Subcutaneous abdominal adipose tissue (tissue), 5 donors: ENCODE measurements around the gene FCER1G.

Source experiments
- H3K27ac ChIP-seq: one replicate; pipeline ENCODE4 v1.7.0; 2013; ENCODE audit warnings: low read depth, mild to moderate bottlenecking, inconsistent platforms, low read length, moderate library complexity
- H3K27me3 ChIP-seq, 5 donors: one replicate each; pipeline ENCODE4 v1.7.0; 2013; ENCODE audit warnings: low read length in 5 of 5, inconsistent platforms in 1 of 5; ENCODE audit not compliant: control insufficient read depth in 5 of 5, insufficient read depth in 4 of 5
- H3K36me3 ChIP-seq, 5 donors: one replicate each; pipeline ENCODE4 v1.7.0; 2013; ENCODE audit warnings: low read length in 5 of 5; ENCODE audit not compliant: control insufficient read depth in 5 of 5, insufficient read depth in 5 of 5
- H3K4me1 ChIP-seq, 5 donors: one replicate each; pipeline ENCODE4 v1.7.0; 2013; ENCODE audit warnings: low read length in 5 of 5, mild to moderate bottlenecking in 3 of 5, moderate library complexity in 1 of 5; ENCODE audit not compliant: control insufficient read depth in 5 of 5, insufficient read depth in 5 of 5
- H3K4me3 ChIP-seq, 5 donors: one replicate each; pipeline ENCODE4 v1.7.0; 2013; ENCODE audit warnings: low read length in 5 of 5, low read depth in 1 of 5
- H3K9ac ChIP-seq, 5 donors: one replicate each; pipeline ENCODE4 v1.7.0; 2013; ENCODE audit warnings: low read length in 5 of 5, mild to moderate bottlenecking in 4 of 5, moderate library complexity in 3 of 5
- H3K9me3 ChIP-seq, 5 donors: one replicate each; pipeline ENCODE4 v1.7.0; 2013; ENCODE audit warnings: low read length in 5 of 5; ENCODE audit not compliant: control insufficient read depth in 5 of 5
- donor health status: healthy.
- donor health status: healthy.
- donor health status: healthy.
- donor health status: healthy.
- donor health status: healthy.

The FCER1G gene

DNA sequence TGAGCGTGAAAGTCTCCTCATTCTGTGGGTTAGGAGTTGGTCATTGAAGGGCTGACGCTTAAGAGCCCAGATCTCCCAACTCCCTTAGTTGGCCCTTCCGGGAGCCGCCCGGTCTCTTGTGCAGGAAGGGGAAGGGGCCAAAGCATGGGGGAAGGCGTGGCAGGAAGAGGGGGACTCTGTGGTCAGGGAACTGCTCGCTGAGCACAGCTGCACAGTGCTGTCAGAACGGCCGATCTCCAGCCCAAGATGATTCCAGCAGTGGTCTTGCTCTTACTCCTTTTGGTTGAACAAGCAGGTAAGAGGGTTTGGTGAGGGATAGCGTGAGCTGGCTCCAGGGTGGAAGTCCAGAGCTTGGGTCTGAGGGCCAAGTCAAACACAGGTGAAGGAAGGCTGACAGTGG, at the start of gene FCER1G:
Gene FCER1G, plus strand, starts transcription at position 220 of the 400 bp plus-strand sequence. Its CDS starts 27 bp downstream, at position 247.
- Histone ChIP-seq H3K4me3 (peak within 1 kb of the TSS; percentile 47 to 73 (median 52)), H3K36me3 (peaks cover 15 to 50% (median 42%) of the 10 kb centered on the region in 5 donors), H3K9ac (peak within 1 kb of the TSS in 4 of 5 donors; percentile 21 to 73 (median 66)), H3K9me3 (peaks cover 0 to 2% (median 0%) of the 10 kb centered on the region in 5 donors), H3K4me1 (peaks cover 10 to 33% (median 13%) of the 10 kb centered on the region in 5 donors), H3K27me3 (no peaks in the 10 kb centered on the region), H3K27ac (peak within 1 kb of the TSS; percentile 95)

DNA sequence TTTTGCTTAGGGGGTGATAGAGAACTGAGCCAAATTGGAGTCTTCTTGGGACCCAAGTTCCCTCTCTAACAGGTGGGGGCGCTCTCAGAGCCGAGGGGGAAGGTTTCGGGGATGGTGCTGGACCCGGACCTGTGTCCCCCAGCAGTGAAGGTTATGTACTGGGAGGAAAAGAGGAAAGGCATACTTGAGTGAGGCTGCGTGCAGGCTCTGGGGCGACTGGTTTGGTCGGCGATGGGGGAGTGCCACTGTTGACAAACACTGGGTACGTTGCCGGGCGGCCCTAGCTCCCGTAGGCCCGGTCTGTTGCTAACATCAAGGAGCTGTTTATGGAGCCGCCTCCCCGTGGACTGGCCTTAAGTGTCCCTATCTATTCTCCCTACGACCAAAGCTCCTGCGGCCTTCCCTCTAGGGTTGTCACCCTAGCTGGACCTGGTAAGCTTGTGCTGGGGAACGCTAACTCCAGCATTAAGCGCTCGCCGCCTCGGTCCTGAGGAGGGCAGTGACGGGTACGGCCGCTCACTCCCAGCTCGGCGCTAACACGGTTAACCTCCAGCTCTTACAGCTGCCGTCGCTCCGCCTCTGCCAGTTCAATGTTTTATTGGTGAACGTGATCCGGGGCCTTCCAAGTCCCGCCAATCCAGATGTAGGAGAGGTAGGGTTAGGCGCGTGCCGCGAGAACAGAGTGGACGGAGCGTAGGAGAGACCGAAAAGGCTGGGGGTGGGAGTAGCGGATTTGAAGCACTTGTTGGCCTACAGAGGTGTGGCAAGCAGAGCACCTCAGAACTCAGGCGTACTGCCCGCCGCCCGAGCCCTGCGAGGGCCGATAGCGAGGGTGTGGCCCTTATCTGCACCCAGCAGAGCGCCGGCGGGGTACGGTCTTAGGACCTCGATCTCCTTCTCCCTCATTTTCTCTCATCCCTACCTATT, 49.1 kb upstream of the FCER1G start, which contains the start of gene PPOX:
Gene PPOX, plus strand, starts transcription at position 685 of the 927 bp plus-strand sequence. CDS start 422 bp downstream, outside the sequence.
- H3K27ac ChIP-seq, result peak within 1 kb of the TSS; percentile 85
- peak within 1 kb of the TSS; percentile 84 to 96 (median 93) for H3K4me3 ChIP-seq
- H3K27me3 ChIP-seq, result no peaks in the 10 kb centered on the region
- peaks cover 5 to 41% (median 23%) of the 10 kb centered on the region in 5 donors for H3K4me1 ChIP-seq
- peaks cover 0 to 67% (median 48%) of the 10 kb centered on the region in 5 donors for H3K36me3 ChIP-seq
- peak within 1 kb of the TSS; percentile 71 to 91 (median 85) for H3K9ac ChIP-seq
- no peaks in the 10 kb centered on the region for H3K9me3 ChIP-seq

DNA sequence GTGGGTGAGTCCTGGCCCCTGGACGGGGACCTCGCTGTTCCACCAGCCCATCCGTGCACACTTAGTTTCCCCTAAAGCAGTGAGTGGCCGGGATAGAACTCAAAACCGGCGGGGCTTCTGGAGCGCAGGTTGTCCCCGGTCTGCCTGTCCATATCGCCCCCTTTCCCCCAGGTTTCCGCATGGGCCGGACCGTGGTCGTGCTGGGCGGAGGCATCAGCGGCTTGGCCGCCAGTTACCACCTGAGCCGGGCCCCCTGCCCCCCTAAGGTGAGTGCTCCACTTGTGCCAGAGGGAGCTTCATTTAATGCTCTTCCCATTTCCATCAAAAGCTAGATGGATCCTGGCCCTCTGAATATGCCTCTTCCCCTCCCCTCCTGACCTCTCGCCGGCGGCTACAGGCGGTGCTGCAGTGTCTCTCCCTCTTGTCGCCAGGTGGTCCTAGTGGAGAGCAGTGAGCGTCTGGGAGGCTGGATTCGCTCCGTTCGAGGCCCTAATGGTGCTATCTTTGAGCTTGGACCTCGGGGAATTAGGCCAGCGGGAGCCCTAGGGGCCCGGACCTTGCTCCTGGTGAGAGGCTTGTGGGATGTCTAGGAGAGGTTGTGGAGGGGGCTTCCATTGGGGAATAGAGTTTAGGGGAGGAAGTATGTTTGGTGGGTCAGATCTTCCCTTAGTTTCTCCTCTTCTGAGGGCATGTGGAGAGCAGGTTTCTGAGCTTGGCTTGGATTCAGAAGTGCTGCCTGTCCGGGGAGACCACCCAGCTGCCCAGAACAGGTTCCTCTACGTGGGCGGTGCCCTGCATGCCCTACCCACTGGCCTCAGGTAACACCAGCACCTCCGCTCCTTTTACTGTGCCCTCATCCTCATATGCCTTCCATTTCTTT, 48.2 kb upstream of the FCER1G start:
- peaks cover 0 to 70% (median 52%) of the 10 kb centered on the region in 5 donors for H3K36me3 ChIP-seq

DNA sequence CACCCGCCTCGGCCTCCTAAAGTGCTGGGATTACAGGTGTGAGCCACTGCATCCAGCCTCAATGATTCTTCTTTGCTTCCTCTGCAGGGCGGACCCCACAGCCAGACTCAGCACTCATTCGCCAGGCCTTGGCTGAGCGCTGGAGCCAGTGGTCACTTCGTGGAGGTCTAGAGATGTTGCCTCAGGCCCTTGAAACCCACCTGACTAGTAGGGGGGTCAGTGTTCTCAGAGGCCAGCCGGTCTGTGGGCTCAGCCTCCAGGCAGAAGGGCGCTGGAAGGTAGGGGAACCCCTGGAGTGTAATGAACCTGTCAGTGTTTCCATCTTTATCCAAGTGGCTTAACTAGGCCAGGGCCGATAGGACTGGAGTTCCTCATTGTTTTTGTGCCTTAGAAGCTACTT, 46.2 kb upstream of the FCER1G start:
- no peaks in the 10 kb centered on the region for H3K9me3 ChIP-seq
- no peaks in the 10 kb centered on the region for H3K27me3 ChIP-seq
- peaks cover 10 to 57% (median 42%) of the 10 kb centered on the region in 5 donors for H3K4me1 ChIP-seq
- H3K36me3 ChIP-seq, result peaks cover 0 to 70% (median 50%) of the 10 kb centered on the region in 5 donors
- H3K27ac ChIP-seq, result no peak overlapping the region
- H3K9ac ChIP-seq, result peak overlapping the region in 1 of 5 donors; percentile 9
- no peak overlapping the region for H3K4me3 ChIP-seq

More for the DNA sequence above, 48.2 kb upstream of the FCER1G start:
- Histone ChIP-seq H3K4me1 (peaks cover 3 to 40% (median 23%) of the 10 kb centered on the region in 5 donors), H3K27ac (peak overlapping the region; percentile 85), H3K4me3 (peak overlapping the region; percentile 84 to 96 (median 93)), H3K9me3 (no peaks in the 10 kb centered on the region), H3K27me3 (no peaks in the 10 kb centered on the region), H3K9ac (peak overlapping the region; percentile 71 to 91 (median 85))

DNA sequence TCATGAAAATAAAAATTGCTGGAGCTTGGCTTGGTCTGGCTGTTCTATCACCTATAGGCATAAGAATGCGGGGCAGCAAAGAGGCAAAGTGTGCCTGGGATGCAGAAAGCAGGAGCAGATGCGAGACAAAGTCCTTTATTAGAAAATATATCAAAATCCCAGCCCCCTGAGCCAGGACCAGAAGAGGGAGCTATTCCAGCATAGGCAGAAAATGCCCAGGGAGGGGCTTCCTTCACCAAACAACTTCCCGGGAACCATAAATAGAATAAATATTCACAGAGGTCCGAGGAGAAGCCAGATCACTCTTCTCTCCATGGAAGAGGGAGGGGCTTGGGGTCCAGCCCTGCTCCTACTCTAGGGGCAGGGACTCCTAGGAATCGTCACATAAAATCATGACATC, 43.9 kb upstream of the FCER1G start:
- H3K27ac ChIP-seq, result no peak overlapping the region

DNA sequence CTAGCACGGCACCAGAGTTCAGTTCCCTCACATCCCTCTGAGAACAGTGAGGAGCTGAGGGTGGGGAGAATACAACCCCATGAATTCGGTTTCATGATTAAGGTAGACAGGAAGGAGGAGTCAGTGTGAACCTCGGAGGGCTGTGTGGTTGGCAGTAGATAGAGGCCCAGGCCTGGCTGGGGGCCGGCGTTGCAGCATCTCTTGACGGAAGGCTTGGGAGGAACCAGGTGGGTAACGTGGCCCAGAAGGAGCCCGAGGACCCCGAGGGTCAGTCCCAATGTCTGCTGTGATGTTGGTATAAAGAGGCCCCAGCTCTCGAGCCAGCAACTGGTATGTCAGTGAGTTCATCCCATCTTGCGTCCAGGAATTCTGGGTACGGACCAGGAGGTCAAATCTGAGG, 43.4 kb upstream of the FCER1G start:
- H3K4me3 ChIP-seq, result no peak overlapping the region
- H3K9me3 ChIP-seq, result no peaks in the 10 kb centered on the region
- peak overlapping the region; percentile 85 for H3K27ac ChIP-seq
- H3K27me3 ChIP-seq, result no peaks in the 10 kb centered on the region
- H3K9ac ChIP-seq, result peak overlapping the region in 1 of 5 donors; percentile 39
- peaks cover 13 to 52% (median 37%) of the 10 kb centered on the region in 5 donors for H3K4me1 ChIP-seq
- peaks cover 5 to 77% (median 60%) of the 10 kb centered on the region in 5 donors for H3K36me3 ChIP-seq

More for the DNA sequence above, 43.9 kb upstream of the FCER1G start:
- no peaks in the 10 kb centered on the region for H3K27me3 ChIP-seq
- no peak overlapping the region for H3K4me3 ChIP-seq
- no peaks in the 10 kb centered on the region for H3K9me3 ChIP-seq
- H3K4me1 ChIP-seq, result peaks cover 10 to 52% (median 36%) of the 10 kb centered on the region in 5 donors
- H3K36me3 ChIP-seq, result peaks cover 5 to 77% (median 60%) of the 10 kb centered on the region in 5 donors
- peak overlapping the region in 2 of 5 donors; percentile 10 to 39 for H3K9ac ChIP-seq

DNA sequence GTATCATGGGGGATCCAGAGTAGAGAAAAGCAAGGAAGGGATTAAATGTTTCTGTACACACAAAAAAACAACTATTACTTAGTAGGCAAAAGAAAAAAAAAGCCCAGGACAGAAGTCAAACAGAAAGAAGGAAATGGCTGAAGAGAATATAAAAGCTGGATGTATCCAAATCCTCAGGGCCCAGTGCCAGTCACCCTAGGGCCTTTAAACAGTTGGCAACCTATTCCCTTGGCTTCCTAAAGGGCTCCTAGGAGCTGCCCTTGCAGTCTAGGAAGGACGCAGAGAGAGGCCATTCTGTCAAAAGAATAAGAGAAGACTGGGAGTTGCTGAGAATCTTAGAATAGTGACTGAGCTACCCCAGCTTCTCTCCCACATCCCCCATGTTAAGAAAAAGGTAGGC, 42.7 kb upstream of the FCER1G start:
- H3K4me3 ChIP-seq, result no peak overlapping the region
- H3K36me3 ChIP-seq, result peaks cover 5 to 77% (median 60%) of the 10 kb centered on the region in 5 donors
- H3K27me3 ChIP-seq, result no peaks in the 10 kb centered on the region
- H3K9me3 ChIP-seq, result no peaks in the 10 kb centered on the region
- H3K9ac ChIP-seq, result peak overlapping the region in 2 of 5 donors; percentile 1 to 66
- H3K27ac ChIP-seq, result peak overlapping the region; percentile 85
- peaks cover 11 to 50% (median 36%) of the 10 kb centered on the region in 5 donors for H3K4me1 ChIP-seq

DNA sequence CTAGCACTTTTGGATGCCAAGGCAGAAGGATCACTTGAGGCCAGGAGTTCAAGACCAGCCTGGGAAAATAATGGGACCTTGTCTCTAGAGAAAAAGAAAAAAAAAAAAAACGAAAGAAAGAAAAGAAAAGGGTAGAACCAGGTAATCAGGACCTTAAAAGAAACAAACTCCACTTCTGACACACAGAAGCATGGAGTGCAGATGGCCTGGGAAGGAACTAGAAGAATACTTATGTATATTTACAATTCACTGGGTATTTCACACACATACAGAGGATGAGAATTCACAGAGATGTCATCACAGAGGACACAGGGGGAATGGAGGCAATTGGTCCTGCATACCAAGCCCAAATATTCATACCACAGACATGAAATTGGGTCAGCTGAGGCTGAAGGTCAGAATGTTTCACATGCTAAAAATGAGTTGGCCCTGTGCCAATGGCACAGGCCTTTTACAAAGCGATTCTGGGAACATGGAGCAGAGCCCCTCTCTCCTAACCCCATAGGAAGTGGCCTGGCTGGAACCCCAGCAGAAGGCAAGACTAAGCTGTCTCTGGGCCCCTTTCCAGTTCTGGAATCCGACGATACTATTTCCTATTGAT, 42.2 kb upstream of the FCER1G start:
- Histone ChIP-seq H3K27ac (peak overlapping the region; percentile 85), H3K36me3 (peaks cover 5 to 77% (median 60%) of the 10 kb centered on the region in 5 donors)

DNA sequence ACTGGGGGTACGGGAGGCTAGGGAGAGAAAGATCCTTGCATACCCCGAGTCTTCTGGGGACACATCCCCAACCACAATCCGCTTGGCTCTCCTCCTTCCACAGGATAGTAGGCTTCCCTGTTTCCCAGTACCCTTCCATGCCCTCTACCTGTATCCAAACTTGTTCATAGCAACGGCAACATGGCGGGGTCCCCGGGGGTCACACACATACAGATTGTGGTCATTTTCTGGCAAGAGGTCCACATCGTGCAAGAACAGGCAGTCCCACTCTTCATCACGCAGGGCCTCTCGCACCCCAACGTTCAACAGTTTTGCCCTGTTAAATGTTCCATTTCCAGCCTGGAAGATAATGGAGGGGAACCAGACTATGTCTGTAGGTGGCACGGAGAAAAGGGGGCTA, 41.4 kb upstream of the FCER1G start:
- Histone ChIP-seq H3K36me3 (peaks cover 5 to 71% (median 60%) of the 10 kb centered on the region in 5 donors), H3K4me3 (no peak overlapping the region), H3K27ac (peak overlapping the region; percentile 68), H3K9me3 (no peaks in the 10 kb centered on the region), H3K9ac (no peak overlapping the region), H3K27me3 (no peaks in the 10 kb centered on the region), H3K4me1 (peaks cover 12 to 51% (median 42%) of the 10 kb centered on the region in 5 donors)

More for the DNA sequence above, 42.2 kb upstream of the FCER1G start:
- H3K9ac ChIP-seq, result peak overlapping the region in 4 of 5 donors; percentile 21 to 66 (median 47)
- H3K9me3 ChIP-seq, result no peaks in the 10 kb centered on the region
- no peak overlapping the region for H3K4me3 ChIP-seq
- H3K4me1 ChIP-seq, result peaks cover 12 to 49% (median 40%) of the 10 kb centered on the region in 5 donors
- H3K27me3 ChIP-seq, result no peaks in the 10 kb centered on the region
